ENCODE data around the gene ANKMY2.

- TF ChIP-seq POLR2A (IDR thresholded peaks at IDR 0.05) (no peak), CTCF (IDR thresholded peaks at IDR 0.05) (no peak)
Observed at GRCh38 chr7:16677978-16678494, 32.5 kb upstream of the ANKMY2 start.
